ENCODE measurements around the gene UGT1A7. TPM values are rescaled to one million over a fixed set of nuclear protein-coding genes. Genes with fewer than 3 reads are reported as not detected.

The UGT1A7 gene
- total RNA-seq, 2 donors from 2014 or later = not detected

DNA sequence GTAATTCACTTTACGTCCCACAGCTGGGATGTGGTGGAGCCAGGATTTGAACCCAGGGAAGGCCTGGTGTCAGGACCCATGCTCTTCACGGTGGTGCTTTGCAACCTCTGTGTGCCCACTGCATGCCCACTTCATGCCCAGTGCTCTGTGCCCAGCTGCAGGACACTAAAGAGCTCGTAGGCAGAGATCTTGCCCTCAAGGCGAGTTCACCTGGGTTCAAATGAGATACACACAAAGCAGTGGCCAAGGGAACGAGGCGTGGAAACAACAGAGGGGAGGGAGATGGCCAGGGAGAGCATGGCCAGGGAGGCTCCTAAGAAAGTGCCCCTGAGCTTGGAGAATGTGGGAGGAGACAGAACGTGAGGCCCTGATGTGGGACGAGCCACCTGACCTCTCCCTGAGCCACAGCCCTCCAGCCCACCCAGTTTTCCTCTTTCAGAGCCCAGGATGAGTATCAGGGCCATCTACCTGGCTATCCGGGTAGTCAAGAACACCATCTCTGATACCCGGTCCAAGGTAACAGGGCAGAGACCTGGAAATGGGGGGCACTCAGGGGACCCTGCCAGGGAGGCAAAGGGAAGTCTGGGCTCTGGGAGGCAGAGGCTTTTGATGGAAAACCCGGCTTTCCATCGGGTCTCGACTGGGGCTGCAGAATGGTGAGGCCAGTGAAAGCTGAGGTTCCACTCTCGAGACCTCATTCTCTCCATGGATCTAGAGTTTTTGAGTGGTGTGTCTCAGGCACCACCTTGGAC is 116.8 kb downstream of the UGT1A7 start:
- TF ChIP-seq CTCF (IDR thresholded peaks at IDR 0.05) (no peak), POLR2A (IDR thresholded peaks at IDR 0.05) (no peak)
- 59 to 72% methylated on average over 13 to 14 of the region's 14 CpGs for WGBS, 2 donors
- Histone ChIP-seq H3K4me1 (no peaks in the 10 kb centered on the region), H3K4me3 (no peak overlapping the region), H3K27ac (no peak overlapping the region), H3K36me3 (replicated peaks in 1 of 2; ENCODE audit: insufficient read depth in 1 of 2, low read depth in 2 of 2) (no peaks in the 10 kb centered on the region), H3K27me3 (no peaks in the 10 kb centered on the region), H3K9me3 (no peaks in the 10 kb centered on the region)
- no peak for ATAC-seq
- DNase-seq = peak in 1 of 4 donors; percentile 3
- intact Hi-C loops (cut with DNase I) = no loop called here

DNA sequence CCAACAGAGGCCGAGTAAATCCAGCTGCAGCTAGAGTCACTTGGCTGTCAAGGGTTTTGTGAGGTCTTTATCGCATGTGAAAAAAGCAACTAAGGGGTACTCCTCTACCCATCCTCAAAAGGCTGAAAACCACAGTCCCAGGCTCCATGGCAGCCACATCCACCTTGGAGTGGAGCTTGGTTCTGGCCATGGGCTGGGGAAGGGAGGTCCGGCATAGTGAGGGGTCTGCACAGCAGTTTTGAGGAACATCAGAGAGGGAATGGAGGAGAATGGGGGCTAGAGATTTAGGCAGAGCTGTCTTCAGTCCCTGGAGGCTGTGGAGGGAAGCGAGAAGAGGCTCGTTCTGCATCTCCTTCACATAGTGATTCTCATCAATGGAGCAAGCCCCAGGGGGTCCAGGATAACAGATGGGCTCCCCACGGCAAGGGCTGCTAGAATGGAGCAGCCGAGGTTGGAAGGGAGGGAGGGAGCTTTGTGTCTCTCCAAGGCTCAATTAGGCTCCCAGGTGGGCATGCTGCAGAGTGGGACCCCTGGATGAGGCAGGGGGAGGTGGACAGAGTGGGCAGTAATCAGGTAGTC is 117.5 kb downstream of the UGT1A7 start:
- H3K27me3 ChIP-seq = no peaks in the 10 kb centered on the region
- no peaks in the 10 kb centered on the region for H3K4me1 ChIP-seq
- H3K4me3 ChIP-seq = no peak overlapping the region
- WGBS, 2 donors = 46 to 51% methylated on average over 7 of the region's 7 CpGs
- no peak for DNase-seq
- intact Hi-C loops (cut with DNase I) = no loop called here
- H3K27ac ChIP-seq = no peak overlapping the region
- TF ChIP-seq POLR2A (IDR thresholded peaks at IDR 0.05) (no peak), CTCF (IDR thresholded peaks at IDR 0.05) (no peak)
- ATAC-seq = no peak
- no peaks in the 10 kb centered on the region for H3K36me3 ChIP-seq (replicated peaks in 1 of 2; ENCODE audit: insufficient read depth in 1 of 2, low read depth in 2 of 2)
- H3K9me3 ChIP-seq = no peaks in the 10 kb centered on the region

- no peak for TF ChIP-seq POLR2A (IDR thresholded peaks at IDR 0.05)
- TF ChIP-seq CTCF (IDR thresholded peaks at IDR 0.05) = no peak
- no peak overlapping the region for H3K27ac ChIP-seq
- no peaks in the 10 kb centered on the region for H3K36me3 ChIP-seq (replicated peaks in 1 of 2; ENCODE audit: insufficient read depth in 1 of 2, low read depth in 2 of 2)
- ATAC-seq = no peak
- DNase-seq = peak in 1 of 4 donors; percentile 3
- no peak overlapping the region for H3K4me3 ChIP-seq
- H3K27me3 ChIP-seq = no peaks in the 10 kb centered on the region
- H3K9me3 ChIP-seq = no peaks in the 10 kb centered on the region
- WGBS, 2 donors = 46 to 65% methylated on average over 2 to 5 of the region's 5 CpGs
- intact Hi-C loops (cut with DNase I) = no loop called here
- H3K4me1 ChIP-seq = no peaks in the 10 kb centered on the region
These were observed 118.0 kb downstream of the UGT1A7 start for GRCh38 chr2:233799716-233800115.

DNA sequence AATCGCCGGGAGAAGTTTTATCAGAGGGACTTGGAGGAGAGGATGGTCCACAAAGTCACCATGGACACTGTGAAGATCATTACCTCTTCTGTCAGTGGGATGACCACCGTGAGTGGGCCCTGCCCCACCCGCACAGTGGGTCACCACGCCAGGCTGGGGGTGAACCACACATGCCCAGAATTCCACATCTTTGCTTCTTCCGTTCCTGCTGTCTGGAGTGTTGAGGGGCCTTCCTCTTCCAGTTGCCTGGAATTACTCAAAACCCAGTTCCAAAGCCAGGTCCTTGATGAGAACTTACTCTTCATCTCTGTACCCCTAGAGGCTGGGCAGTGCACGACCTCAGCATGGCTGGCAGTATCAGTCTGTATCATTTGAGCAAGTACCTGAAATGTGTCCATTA is 118.5 kb downstream of the UGT1A7 start:
- H3K4me1 ChIP-seq = no peaks in the 10 kb centered on the region
- H3K36me3 ChIP-seq (replicated peaks in 1 of 2; ENCODE audit: insufficient read depth in 1 of 2, low read depth in 2 of 2) = no peaks in the 10 kb centered on the region
- H3K4me3 ChIP-seq = no peak overlapping the region
- no peaks in the 10 kb centered on the region for H3K9me3 ChIP-seq
- no peak for DNase-seq
- no peak for TF ChIP-seq POLR2A (IDR thresholded peaks at IDR 0.05)
- no peak for TF ChIP-seq CTCF (IDR thresholded peaks at IDR 0.05)
- no peak overlapping the region for H3K27ac ChIP-seq
- no peak for ATAC-seq
- intact Hi-C loops (cut with DNase I) = no loop called here
- no peaks in the 10 kb centered on the region for H3K27me3 ChIP-seq
- 64 to 70% methylated on average over 7 of the region's 7 CpGs for WGBS, 2 donors

Data from body of pancreas (tissue), 4 donors.